Stimulated activated CD4-positive, alpha-beta T cell treated with anti-CD3 and anti-CD28 coated beads, TNF-alpha, amount 100 ng/mL, for 24 hours (primary cell): Measurements from ENCODE around the gene PRMT9.

ENCODE experiments used
- DNase-seq, 3 experiments: peaks; one replicate each; pipeline ENCODE4 v3.0.0-alpha.2; 2020; ENCODE audit warnings: low read depth in 3 of 3

PRMT9 gene

DNA sequence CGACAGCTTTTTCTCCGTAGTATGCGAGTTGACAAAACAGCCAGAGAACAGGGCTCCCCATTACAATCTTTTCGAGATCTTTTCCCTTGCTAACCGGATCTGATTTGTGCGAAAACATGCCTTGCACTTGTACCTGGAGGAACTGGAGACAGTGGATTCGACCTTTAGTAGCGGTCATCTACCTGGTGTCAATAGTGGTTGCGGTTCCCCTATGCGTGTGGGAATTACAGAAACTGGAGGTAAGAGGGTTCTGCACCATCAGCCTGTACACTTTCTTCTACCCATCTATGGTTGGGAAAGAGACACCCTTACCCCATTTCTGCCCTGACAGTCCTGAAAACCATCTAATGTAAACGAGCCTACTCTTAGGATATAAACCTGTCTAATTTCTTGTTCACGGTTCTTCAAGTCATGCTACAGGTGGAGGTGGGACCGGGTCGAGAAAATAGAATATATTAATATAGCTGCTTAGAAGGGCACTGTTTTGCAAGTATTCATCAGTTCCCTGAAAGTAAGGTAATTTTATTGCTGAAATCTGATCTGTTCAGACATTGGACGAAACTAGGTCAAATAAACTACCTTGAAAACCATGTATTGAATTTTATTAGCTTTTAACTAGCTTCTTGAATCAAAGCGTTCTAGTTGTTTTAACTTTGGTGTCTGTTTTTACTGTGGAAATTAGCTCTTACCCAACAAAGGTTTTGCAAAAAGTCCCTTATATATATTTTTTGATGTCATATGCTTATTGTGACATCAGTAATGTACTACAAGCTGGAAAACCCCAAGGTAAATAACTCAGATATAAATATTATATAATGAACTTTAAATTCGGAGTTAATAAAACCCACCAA is 65.9 kb downstream of the PRMT9 start:
- no peak for DNase-seq

DNA sequence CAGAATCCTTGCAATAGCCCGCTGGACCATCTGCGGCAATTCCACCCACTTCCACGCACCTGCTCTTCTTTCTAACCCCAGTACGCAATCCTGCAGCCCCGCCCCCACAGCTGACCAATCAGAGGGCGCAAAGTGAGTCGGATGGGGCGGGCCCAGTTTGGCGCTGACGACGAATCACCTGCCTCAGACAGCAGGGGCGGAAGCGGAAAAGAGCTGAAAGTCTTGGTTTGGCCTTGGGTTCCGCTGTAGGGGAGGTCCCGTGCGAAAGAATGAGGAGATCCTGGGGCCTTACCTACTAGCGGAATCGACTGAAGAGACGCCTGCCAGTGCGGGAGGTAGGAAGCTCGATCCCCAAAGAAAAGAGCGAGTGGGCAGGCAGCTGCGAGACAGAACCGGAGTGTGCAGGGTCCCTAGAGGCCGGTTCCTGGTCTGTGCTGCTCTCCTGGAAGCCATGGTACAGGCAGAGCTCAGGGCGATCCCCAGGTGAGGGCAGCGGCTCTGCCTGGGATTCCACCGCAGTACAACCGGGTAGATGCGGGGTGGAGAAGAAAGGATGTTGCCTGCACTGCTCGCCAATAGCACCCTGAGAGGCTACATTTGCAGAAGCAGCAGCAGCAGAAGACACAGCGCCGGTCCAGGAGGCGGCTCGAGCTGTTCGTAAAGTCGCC is 66.7 kb downstream of the PRMT9 start, which contains the start of gene TMEM184C:
Gene TMEM184C (plus strand): TSS at position 225 of the 668 bp plus-strand sequence. CDS start 560 bp downstream, outside the sequence.
- peak; percentile 98 to 99 (median 99) for DNase-seq

DNA sequence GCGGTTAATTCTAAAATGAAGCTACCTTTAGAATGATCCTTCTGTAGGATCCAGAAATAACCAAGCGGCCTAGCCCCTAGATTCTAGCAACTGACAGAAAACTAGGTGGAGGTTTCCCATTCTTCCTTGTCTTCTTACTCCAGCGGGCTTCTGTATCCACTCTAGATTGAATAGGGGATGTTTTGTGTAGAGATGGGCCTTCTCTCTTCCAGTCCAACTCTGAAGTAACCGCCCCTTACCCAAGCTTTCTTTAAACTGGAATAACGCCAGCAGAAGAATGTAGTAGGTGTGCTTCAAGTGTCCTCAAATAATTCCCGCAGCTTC is 67.2 kb downstream of the PRMT9 start:
- DNase-seq = no peak

DNA sequence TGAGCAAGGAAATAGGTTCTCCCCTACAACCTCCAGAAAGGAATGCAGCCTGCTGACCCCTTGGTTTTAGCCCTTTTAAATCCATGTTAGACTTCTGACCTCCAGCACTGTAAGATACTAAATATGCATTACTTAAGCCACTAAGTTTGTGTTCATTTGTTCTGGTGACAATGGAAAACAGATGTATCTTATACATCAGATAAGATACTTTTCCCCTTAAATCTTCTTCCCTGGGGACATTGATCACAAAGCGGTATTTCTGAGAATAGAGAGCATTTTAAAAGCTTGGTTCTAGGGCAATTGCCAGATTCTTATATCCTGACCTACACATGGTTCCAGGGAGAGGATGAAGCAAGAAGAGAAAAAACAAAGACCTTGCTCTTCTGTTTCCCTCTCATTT is 73.3 kb downstream of the PRMT9 start:
- no peak for DNase-seq

DNA sequence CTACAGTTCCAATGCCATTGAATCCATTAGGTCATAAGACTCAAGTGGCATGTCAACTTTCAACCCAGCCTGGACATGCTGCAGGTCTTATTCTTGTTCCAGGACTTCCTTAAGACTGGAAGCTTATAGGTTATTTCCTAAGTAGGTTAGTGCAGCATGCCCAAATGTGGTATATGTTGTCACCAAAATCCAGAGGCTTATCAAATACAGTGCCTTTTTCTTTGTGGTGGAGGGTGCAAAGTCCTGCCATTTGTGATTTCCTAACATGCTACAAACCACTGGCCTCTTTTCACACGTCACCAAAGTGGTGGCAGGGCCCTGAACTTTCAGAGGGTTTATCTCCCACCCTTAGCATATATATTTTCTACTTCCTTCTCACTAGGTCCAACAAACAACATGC is 76.5 kb downstream of the PRMT9 start:
- no peak for DNase-seq

DNA sequence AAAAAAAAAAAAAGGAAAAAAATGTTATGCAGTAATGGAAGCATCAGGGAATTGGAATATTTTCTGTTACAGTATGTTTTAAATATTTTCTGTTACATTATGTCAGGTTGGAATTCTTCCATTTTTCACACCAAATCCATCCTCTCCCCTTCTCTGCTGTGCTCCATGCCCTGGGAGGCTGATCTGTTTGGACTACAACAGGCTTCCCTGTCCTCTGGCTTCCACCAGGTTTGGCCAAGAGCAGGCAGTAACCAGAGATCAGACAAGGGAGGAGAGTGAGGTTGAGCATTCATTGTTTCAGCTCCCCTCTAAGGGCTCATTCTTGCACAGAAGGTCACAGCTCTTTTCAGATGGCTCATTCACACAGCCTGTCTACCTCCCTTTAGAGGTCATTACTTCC is 78.5 kb downstream of the PRMT9 start:
- DNase-seq = no peak

DNA sequence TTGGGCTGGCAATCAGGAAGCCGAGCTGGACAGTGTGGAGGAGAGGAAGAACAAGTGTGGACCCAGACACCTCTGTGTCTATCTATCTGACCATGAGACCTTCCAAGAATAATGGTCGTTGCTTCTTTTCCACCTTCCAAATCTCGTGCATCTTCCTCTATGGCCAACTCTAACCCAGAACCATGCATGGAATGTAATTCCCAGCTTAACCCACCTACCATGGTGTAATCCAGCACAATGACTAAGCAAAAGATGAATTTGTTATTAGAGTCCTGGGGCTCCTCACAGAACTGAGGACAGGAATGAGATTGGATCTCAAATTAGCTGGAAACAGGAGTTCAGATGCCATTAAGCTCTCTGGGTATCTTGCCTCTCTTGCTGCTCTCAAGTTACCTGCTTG is 84.2 kb downstream of the PRMT9 start:
- no peak for DNase-seq

DNA sequence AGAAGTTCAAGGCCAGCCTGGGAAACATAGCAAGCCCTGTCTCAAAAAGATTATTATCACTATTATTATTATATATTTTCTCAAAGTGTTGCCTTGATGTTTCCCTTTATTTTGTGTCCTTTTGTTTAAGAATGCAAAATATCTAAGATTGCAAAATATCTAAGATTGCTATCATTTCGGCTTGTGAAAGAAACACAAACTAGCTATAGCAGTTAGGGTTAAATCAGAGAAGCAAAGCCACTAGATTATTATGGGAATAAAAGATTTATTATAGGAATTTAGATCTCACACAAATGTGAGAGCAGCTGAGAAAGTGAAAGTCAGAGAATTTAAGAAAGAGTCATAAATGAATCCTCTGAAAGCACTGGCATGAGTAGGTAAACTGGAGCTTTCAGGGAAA is 84.8 kb downstream of the PRMT9 start:
- no peak for DNase-seq

DNA sequence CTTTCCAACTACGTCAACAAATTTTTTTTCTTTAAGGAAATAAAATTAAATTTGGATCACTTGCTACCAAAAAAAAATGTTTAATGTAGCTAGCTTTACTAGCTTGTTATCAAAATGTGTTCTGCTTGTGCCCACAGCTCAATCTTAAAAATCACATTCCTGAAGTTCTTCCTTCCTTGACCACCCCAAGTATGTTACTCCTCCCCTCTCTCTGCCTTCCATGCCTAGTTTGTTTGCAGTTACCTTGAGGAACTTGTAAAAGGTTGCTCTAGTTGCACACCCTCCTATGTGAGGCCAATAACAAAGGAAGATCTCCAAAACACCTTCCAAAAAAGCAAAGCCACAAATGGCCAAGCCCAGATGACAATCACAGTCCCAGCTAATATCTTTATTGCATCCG is 86.4 kb downstream of the PRMT9 start:
- no peak for DNase-seq

DNA sequence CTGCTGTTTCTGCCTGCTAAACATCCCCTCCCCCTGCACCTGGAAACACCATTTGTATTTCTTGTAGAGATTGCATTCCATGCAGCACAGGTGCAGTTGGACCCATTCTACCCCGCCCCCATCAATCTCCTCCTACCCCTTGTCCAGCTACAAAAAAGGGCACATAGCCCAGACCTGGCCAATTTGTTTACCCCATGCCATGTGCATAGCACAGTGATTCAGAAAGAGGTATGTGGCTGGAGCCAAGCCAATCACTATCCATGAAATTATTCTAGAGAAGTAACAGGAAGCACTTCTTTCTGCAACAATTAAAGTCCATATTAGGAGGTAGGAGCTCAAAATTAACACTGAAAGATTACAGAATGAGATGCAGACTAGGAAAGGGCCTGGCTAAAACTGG is 87.0 kb downstream of the PRMT9 start:
- no peak for DNase-seq

DNA sequence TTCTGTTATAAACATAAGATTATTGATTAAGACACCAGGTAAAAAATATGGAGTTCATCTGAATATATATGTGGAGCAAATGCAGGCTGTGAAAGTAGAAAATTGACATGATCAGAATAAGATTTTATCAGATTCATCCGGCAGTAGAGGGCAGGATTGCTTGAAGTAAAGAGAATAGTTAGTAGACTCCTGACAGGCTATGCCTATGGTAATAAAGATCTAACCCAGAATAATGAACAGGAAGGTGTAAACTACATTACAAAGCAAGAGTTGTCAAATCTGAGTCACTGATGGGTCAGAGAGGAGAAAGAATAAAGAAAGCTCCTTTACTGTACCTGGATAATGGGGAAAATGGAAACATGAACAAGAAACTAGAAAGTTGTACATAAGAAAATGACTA is 87.6 kb downstream of the PRMT9 start:
- no peak for DNase-seq

DNA sequence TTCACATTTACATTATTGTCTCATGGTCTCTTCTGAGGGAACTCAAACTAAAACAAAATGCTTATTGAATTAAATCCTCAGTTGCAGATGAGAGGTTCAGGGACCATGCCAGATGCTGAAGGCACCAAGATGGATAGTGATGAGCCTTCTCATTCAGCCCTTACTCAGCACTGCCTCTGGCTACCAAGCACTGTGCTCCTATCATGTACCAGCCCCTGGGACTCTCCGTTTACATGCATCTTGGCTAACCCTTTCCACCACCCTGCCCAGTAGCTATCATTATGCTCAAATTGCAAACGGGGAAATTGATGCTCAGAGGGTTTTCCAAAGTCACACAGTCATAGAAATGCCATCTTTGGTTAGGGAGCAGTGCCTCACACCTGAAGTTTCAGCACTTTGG is 89.4 kb downstream of the PRMT9 start:
- DNase-seq = no peak

DNA sequence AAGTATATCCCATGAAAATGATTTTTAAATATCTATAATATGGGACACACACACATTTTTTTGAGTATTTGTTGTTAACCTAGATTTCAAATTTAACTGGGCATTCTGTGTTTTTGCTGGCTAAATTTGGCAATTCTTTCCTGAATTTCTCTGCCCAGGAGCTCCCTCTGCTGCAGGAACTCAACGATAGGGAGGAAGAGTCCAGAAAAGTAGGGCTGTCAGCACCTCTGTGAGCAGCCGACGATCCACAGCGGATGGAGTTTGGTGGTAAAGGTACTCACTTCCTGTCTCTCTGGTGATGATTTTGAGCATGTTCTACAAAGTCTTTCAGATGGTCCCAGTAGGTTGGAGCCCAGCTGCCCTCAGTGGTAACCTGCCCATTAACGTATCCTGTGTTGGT is 89.9 kb downstream of the PRMT9 start:
- no peak for DNase-seq

DNA sequence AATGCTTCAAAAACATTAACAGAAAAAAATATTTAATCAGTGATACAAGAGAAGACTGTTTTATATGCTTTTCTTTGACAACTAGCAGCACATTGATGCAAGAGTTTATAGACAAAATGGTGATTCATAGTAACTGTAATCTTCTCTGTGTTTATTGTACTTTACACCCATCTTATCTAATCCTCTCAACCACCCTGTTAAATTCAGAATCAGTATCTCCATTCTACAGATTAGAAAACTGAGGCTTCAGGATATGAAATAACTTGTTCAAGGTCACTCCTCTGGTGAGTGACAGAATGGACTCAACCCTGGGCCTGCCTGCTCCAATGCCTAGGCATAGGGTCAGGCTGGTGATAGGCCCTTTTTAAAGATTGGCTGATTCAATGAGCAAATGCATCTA is 92.9 kb downstream of the PRMT9 start:
- no peak for DNase-seq

DNA sequence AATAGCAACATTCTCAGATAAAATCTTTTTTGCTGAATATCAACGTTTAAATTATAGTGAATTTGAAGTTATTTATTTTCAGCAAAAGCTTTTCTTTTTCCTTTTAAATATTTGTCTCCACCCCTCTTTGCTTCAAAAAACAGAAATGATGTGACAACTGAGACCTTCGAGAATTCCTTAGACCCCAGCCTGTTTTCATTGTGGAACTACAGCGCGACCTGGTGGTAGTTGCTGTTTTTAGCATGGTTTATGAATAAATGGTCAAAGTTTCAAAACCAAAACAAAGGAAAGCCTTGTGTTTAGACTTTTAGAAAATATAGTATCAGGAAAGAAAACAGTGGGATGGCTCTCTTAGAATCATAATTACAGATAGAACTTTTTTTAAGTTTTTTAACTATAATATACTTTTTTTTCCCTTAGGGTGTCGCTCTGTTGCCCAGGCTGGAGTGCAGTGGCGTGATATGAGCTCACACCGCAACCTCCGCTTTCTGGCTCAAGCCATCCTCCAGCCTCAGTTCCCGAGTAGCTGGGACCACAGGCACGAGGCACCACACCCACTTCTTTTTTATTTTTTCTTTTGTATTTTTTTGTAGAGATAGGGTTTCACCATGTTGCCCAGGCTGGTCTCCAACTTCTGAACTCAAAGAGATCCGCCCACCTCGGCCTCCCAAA is 93.6 kb downstream of the PRMT9 start:
- peak; percentile 6 to 41 (median 9) for DNase-seq

DNA sequence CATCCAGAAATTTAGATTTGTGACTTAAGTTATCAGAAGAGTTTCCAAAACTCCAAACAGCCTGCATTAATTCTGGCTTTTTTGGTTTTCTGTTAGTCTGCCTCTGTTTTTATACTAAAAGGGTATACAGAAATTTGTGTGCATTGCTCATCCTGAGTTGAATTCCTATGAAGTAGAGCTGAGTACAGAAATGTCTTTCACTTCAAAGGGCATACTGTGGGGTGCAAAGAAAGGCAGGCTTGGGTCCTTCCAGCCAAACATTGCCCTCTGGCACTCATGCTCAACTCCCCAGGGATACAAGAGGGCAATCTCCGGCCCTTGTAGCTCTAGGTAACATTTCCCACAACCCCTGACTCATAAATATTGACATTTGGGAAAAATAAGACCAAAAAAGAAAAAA is 94.4 kb downstream of the PRMT9 start:
- DNase-seq = no peak
